HEK293 (cell line): ENCODE measurements around the gene ELAVL1.

ENCODE experiments used
- CTCF ChIP-seq: fragments of 450-650 bp; formaldehyde crosslinking; IDR thresholded peaks from 2 replicates; pipeline ENCODE4 v1.5.1; 2016; ENCODE audit warnings: missing biosample characterization, missing genetic modification characterization
- EGR2 ChIP-seq: fragments of 450-650 bp; formaldehyde crosslinking; IDR thresholded peaks from 2 replicates; pipeline ENCODE4 v1.5.1; 2016; ENCODE audit warnings: low read depth, missing biosample characterization, missing genetic modification characterization
- GLIS1 ChIP-seq: fragments of 450-650 bp; formaldehyde crosslinking; IDR thresholded peaks from 2 replicates; pipeline ENCODE4 v1.5.1; 2016; ENCODE audit warnings: missing biosample characterization, missing genetic modification characterization
- HOXC10 ChIP-seq: sonication (generic); formaldehyde crosslinking; IDR thresholded peaks from 2 replicates; pipeline ENCODE4 v1.8.1; 2023; ENCODE audit warnings: mild to moderate bottlenecking, missing genetic modification reagents
- SETDB1 ChIP-seq: IDR thresholded peaks from one replicate; pipeline ENCODE4 v1.6.1; 2017; ENCODE audit warnings: mild to moderate bottlenecking, low read length, moderate library complexity, mixed read lengths; ENCODE audit not compliant: insufficient read length
- ZBTB10 ChIP-seq: fragments of 450-650 bp; formaldehyde crosslinking; IDR thresholded peaks from 2 replicates; pipeline ENCODE4 v1.5.1; 2016; ENCODE audit warnings: missing biosample characterization, missing genetic modification characterization
- ZFHX2 ChIP-seq: fragments of 450-650 bp; formaldehyde crosslinking; conservative IDR thresholded peaks from 2 replicates; pipeline ENCODE4 v1.5.1; 2016; ENCODE audit warnings: missing biosample characterization, missing genetic modification characterization
- ZNF140 ChIP-seq: fragments of 450-650 bp; formaldehyde crosslinking; IDR thresholded peaks from 2 replicates; pipeline ENCODE4 v1.5.1; 2016; ENCODE audit warnings: missing biosample characterization, missing genetic modification characterization
- ZNF18 ChIP-seq: fragments of 450-650 bp; formaldehyde crosslinking; IDR thresholded peaks from 2 replicates; pipeline ENCODE4 v1.5.1; 2016; ENCODE audit warnings: missing biosample characterization, missing genetic modification characterization
- ZNF211 ChIP-seq: fragments of 450-650 bp; formaldehyde crosslinking; IDR thresholded peaks from 2 replicates; pipeline ENCODE4 v1.5.1; 2016; ENCODE audit warnings: low read depth, missing biosample characterization, missing genetic modification characterization
- ZNF24 ChIP-seq: fragments of 450-650 bp; formaldehyde crosslinking; IDR thresholded peaks from 2 replicates; pipeline ENCODE4 v1.5.1; 2016; ENCODE audit warnings: missing biosample characterization, missing genetic modification characterization
- ZNF366 ChIP-seq: fragments of 450-650 bp; formaldehyde crosslinking; conservative IDR thresholded peaks from 2 replicates; pipeline ENCODE4 v1.5.1; 2016; ENCODE audit warnings: missing biosample characterization, missing genetic modification characterization
- ZNF398 ChIP-seq: fragments of 450-650 bp; formaldehyde crosslinking; IDR thresholded peaks from 2 replicates; pipeline ENCODE4 v1.5.1; 2017; ENCODE audit warnings: missing biosample characterization, missing genetic modification characterization
- ZNF513 ChIP-seq: fragments of 450-650 bp; IDR thresholded peaks from 2 replicates; pipeline ENCODE4 v1.5.1; 2018; ENCODE audit warnings: missing biosample characterization, missing genetic modification characterization
- ZNF558 ChIP-seq: fragments of 450-650 bp; formaldehyde crosslinking; IDR thresholded peaks from 2 replicates; pipeline ENCODE4 v1.5.1; 2016; ENCODE audit warnings: missing biosample characterization, missing genetic modification characterization
- ZNF596 ChIP-seq: fragments of 450-650 bp; IDR thresholded peaks from 2 replicates; pipeline ENCODE4 v1.5.0; 2018; ENCODE audit warnings: missing biosample characterization, mild to moderate bottlenecking, missing genetic modification characterization, moderate library complexity
- ZNF654 ChIP-seq: fragments of 450-650 bp; formaldehyde crosslinking; IDR thresholded peaks from 2 replicates; pipeline ENCODE4 v1.5.1; 2016; ENCODE audit warnings: low read depth, missing biosample characterization, missing genetic modification characterization
- ZXDB ChIP-seq: fragments of 450-650 bp; formaldehyde crosslinking; IDR thresholded peaks from 2 replicates; pipeline ENCODE4 v1.5.1; 2016; ENCODE audit warnings: missing biosample characterization, missing genetic modification characterization

Gene ELAVL1

DNA sequence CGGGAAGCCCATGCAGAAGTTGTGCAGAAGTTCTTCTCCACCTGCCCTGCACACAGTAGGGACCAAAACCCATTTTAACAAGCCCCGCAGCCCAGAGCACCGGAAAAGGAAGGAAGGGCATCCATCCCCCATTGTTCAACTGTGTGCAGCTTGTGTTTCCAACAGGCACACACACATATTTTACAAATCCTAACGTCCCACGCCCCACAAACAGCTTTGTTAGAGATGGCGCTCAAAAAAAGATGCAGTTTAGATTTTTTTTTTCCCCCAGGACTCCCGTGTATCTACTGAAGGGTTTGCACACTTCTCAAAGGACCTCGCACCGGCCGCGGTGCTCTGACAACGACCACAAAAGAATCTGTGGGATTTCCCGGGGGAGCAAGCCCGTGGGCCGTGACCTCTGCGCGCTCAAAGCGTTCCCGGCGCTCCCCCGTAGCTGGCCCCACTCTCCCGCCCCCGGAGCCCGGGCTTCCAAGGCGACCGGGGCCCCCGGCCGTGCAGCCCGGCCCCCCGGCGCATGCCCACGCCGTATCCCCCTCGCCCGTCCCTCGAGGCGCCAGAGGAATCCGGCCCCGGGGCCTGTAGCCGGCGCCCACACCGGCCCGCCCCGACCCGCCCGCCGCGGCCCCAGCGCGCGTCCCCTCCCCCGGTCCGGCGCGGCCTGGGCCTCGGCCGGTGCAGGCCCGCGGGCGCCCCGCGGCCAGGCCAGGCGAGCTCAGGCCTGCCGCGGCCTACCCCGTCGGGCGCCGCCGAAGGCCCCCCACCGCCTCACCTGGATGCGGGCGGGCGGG, 523 bp downstream of the ELAVL1 start (continued):
- TF ChIP-seq HOXC10, result no peak
- no peak for TF ChIP-seq ZXDB (tag by site-specific recombination)
- no peak for TF ChIP-seq ZNF654
- TF ChIP-seq ZNF18, result no peak
- TF ChIP-seq ZNF366 (tag by site-specific recombination), result no peak
- peak; percentile 47 for TF ChIP-seq GLIS1 (tag by site-specific recombination)
- TF ChIP-seq ZNF596, result no peak
- TF ChIP-seq EGR2 (tag by site-specific recombination), result peak; percentile 88
- no peak for TF ChIP-seq ZNF513
- no peak for TF ChIP-seq ZNF558
- TF ChIP-seq ZNF211 (tag by site-specific recombination), result no peak
- TF ChIP-seq SETDB1, result no peak
- TF ChIP-seq ZFHX2 (tag by site-specific recombination), result peak; percentile 96
- no peak; the same call in 1 of the 2 replicates for TF ChIP-seq ZNF398 (tag by site-specific recombination)
- TF ChIP-seq ZNF140 (tag by site-specific recombination), result no peak
- no peak for TF ChIP-seq ZBTB10 (tag by site-specific recombination)
- 0 out of 2 replicates have a peak, but pooled peaks have one; percentile 24 for TF ChIP-seq ZNF24 (tag by site-specific recombination)
- no peak for TF ChIP-seq CTCF (tag by site-specific recombination)
